Measurements from ENCODE around the gene DTNBP1. TPM values are rescaled to one million over a fixed set of nuclear protein-coding genes. Genes with fewer than 3 reads are reported as not detected.

DTNBP1 gene
- total and polyA plus RNA-seq, 2 donors (not counting 3 experiments of a cell fraction or from before 2014, with no cell fraction given), result 24.3 to 28.9 TPM

DNA sequence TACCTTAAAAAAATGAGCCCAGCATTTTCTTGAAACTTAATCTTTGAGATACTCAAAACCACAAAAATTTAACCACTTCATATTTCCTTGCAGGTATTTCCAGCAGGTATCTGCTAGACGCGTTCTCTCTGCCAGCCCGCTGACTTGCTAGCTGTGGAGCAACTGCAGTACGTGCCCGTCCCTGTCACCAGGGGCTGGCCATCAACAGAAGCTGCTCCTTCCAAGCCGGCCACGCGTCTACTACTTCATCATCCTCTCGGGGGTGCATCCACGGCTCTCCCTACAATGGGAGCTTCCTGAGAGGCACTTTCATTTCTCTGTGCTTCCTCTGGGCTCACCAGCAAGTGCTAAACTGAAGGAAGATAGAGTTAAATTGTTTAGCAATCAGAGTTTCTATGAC, 132.4 kb downstream of the DTNBP1 start:
- Histone ChIP-seq H2AFZ (ENCODE audit: low read depth, low read length) (no peak overlapping the region), H3K27ac (ENCODE audit: insufficient read depth, low read depth, low read length) (no peak overlapping the region), H3K27me3 (ENCODE audit: control insufficient read depth in 2 of 2, insufficient read depth in 2 of 2, low read length in 2 of 2) (no peaks in the 10 kb centered on the region), H4K20me1 (replicated peaks; ENCODE audit: control insufficient read depth, extremely low read depth, insufficient read depth, low read length) (no peaks in the 10 kb centered on the region), H3K9ac (replicated peaks; ENCODE audit: extremely low read depth, insufficient read depth, low read length) (no peak overlapping the region), H3K9me1 (replicated peaks; ENCODE audit: control insufficient read depth, extremely low read depth, insufficient read depth, low read length) (no peaks in the 10 kb centered on the region), H3K79me2 (ENCODE audit: control insufficient read depth, insufficient read depth, low read length) (no peaks in the 10 kb centered on the region), H3K4me3 (replicated peaks in 1 of 3; ENCODE audit: insufficient read depth in 1 of 3, low read depth in 1 of 3, low read length in 3 of 3) (no peak overlapping the region), H3K36me3 (ENCODE audit: control insufficient read depth in 2 of 2, extremely low read depth in 1 of 2, insufficient read depth in 2 of 2, low read length in 2 of 2) (peaks cover 0 to 2% of the 10 kb centered on the region in 2 experiments), H3K9me3 (replicated peaks; ENCODE audit: control insufficient read depth, insufficient read depth, low read length) (no peaks in the 10 kb centered on the region), H3K4me1 (ENCODE audit: control insufficient read depth, extremely low read depth, insufficient read depth, low read length) (no peaks in the 10 kb centered on the region), H3K4me2 (ENCODE audit: insufficient read depth, low read length) (no peak overlapping the region)
- no peak for FAIRE-seq
- TF ChIP-seq EZH2 (IDR thresholded peaks at IDR 0.05; ENCODE audit: borderline replicate concordance, low read depth, low read length, severe bottlenecking) (no peak), MYC (IDR thresholded peaks at IDR 0.05; ENCODE audit: low read depth, low read length) (no peak), JUN (IDR thresholded peaks at IDR 0.05; ENCODE audit: borderline replicate concordance, insufficient read depth, insufficient read length, low read depth) (no peak), POLR2AphosphoS5 (IDR thresholded peaks at IDR 0.05; ENCODE audit: insufficient read depth, low read depth, low read length) (no peak), GATA2 (IDR thresholded peaks at IDR 0.05; ENCODE audit: insufficient read depth, insufficient read length, low read depth, low read length) (no peak), FOS (IDR thresholded peaks at IDR 0.05; ENCODE audit: borderline replicate concordance, insufficient read depth, low read length) (no peak), POLR2A (IDR thresholded peaks at IDR 0.05; ENCODE audit: low read depth, low read length) (no peak)
- TF ChIP-seq, protein P1, sequence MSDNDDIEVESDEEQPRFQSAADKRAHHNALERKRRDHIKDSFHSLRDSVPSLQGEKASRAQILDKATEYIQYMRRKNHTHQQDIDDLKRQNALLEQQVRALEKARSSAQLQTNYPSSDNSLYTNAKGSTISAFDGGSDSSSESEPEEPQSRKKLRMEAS (IDR thresholded peaks at IDR 0.05; ENCODE audit: insufficient read depth, insufficient read length), result no peak
- TF ChIP-seq, protein P2, sequence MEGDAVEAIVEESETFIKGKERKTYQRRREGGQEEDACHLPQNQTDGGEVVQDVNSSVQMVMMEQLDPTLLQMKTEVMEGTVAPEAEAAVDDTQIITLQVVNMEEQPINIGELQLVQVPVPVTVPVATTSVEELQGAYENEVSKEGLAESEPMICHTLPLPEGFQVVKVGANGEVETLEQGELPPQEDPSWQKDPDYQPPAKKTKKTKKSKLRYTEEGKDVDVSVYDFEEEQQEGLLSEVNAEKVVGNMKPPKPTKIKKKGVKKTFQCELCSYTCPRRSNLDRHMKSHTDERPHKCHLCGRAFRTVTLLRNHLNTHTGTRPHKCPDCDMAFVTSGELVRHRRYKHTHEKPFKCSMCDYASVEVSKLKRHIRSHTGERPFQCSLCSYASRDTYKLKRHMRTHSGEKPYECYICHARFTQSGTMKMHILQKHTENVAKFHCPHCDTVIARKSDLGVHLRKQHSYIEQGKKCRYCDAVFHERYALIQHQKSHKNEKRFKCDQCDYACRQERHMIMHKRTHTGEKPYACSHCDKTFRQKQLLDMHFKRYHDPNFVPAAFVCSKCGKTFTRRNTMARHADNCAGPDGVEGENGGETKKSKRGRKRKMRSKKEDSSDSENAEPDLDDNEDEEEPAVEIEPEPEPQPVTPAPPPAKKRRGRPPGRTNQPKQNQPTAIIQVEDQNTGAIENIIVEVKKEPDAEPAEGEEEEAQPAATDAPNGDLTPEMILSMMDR (IDR thresholded peaks at IDR 0.05; ENCODE audit: extremely low read depth in 1 of 2, insufficient read depth in 1 of 2, low read depth in 1 of 2, low read length in 2 of 2), result no peak
- BruUV-seq (replicated peaks), result no TSS peak
- CTCF ChIA-PET, result interaction anchor here (0.9 kb wide), 1 partner anchor 97 kb away, joined by 4 read pairs; no protein-coding TSS in a partner anchor
- intact Hi-C loops (cut with micrococcal nuclease) (no loop called here), dilution Hi-C loops (cut with MboI; ENCODE audit: extremely low pct_ligation_motif_present, low sequenced_read_pairs) (no loop called here)
- no peak for DNase-seq (ENCODE audit: low read depth, low spot score)
- POLR2A ChIA-PET, result no interaction called here
